IMR-90 (cell line): ENCODE measurements around the gene LRP6. TPM values are rescaled to one million over a fixed set of nuclear protein-coding genes. Genes with fewer than 3 reads are reported as not detected.

Experiments
- ATAC-seq: fragments of 200-7000 bp; cut with Tn5 transposase; 2 replicates; pipeline ENCODE4 v1.9.1; 2020; ENCODE audit warnings: low read depth, mild to moderate bottlenecking, moderate library complexity
- BruUV-seq: library from RNA; stranded (reverse); fragments of 400-500 nt; replicated peaks from 2 replicates; lab custom pipeline; 2021; lab: Mats Ljungman, UMichigan
- CTCF ChIA-PET: fragments of 300-600 bp; formaldehyde crosslinking; extraction: SDS; loops from one replicate; lab custom pipeline; 2021; ENCODE audit warnings: antibody characterized with exemption; lab: Yijun Ruan, JAX
- POLR2A ChIA-PET: fragments of 300-600 bp; sonication (Branson Sonifier 250); formaldehyde crosslinking; loops from one replicate; lab custom pipeline; 2022; ENCODE audit warnings: antibody characterized with exemption; ENCODE audit not compliant: unreplicated experiment; lab: Charles Lee
- DNase-seq: peaks from one replicate; pipeline ENCODE4 v3.0.0; 2013
- H2AFZ ChIP-seq: replicated peaks from 2 replicates; pipeline ENCODE3; 2013; ENCODE audit warnings: low read length, mild to moderate bottlenecking; ENCODE audit not compliant: poor library complexity
- H2AK5ac ChIP-seq: 2 replicates; pipeline ENCODE4 v1.6.1; 2013; ENCODE audit warnings: low read depth, low read length, inconsistent platforms
- H2AK9ac ChIP-seq: replicated peaks from 2 replicates; pipeline ENCODE3; 2013; ENCODE audit warnings: mild to moderate bottlenecking, low read depth, low read length, moderate library complexity; ENCODE audit not compliant: poor library complexity
- H2BK120ac ChIP-seq: 2 replicates; pipeline ENCODE4 v1.6.1; 2013; ENCODE audit warnings: low read depth, low read length, inconsistent platforms
- H2BK15ac ChIP-seq: 3 replicates; pipeline ENCODE4 v1.6.1; 2013; ENCODE audit warnings: low read depth, low read length, inconsistent platforms
- H2BK20ac ChIP-seq: 2 replicates; pipeline ENCODE4 v1.6.1; 2013; ENCODE audit warnings: low read depth, mild to moderate bottlenecking, inconsistent platforms, low read length, moderate library complexity
- H2BK5ac ChIP-seq: 2 replicates; pipeline ENCODE4 v1.6.1; 2013; ENCODE audit warnings: mild to moderate bottlenecking, low read depth, low read length, inconsistent platforms; ENCODE audit not compliant: poor library complexity, severe bottlenecking
- H3K14ac ChIP-seq: replicated peaks from 2 replicates; pipeline ENCODE4 v1.6.1; 2013; ENCODE audit warnings: low read depth, low read length, inconsistent platforms
- H3K18ac ChIP-seq: 2 replicates; pipeline ENCODE4 v1.6.1; 2013; ENCODE audit warnings: low read depth, low read length, control low read depth
- H3K23ac ChIP-seq: 2 replicates; pipeline ENCODE4 v1.6.1; 2013; ENCODE audit warnings: low read depth, low read length, inconsistent platforms
- H3K27ac ChIP-seq: 2 replicates; pipeline ENCODE4 v1.5.1; 2013; ENCODE audit warnings: mild to moderate bottlenecking, control low read depth, low read length; ENCODE audit not compliant: insufficient read depth
- H3K27me3 ChIP-seq: 2 replicates; pipeline ENCODE4 v1.6.1; 2013; ENCODE audit warnings: low read length; ENCODE audit not compliant: control insufficient read depth, insufficient read depth
- H3K36me3 ChIP-seq: 2 replicates; pipeline ENCODE4 v1.6.1; 2013; ENCODE audit warnings: low read length, mixed read lengths; ENCODE audit not compliant: control insufficient read depth, insufficient read depth
- H3K4ac ChIP-seq: 2 replicates; pipeline ENCODE4 v1.6.1; 2013; ENCODE audit warnings: low read depth, low read length, inconsistent platforms
- H3K4me1 ChIP-seq: 2 replicates; pipeline ENCODE4 v1.6.1; 2013; ENCODE audit warnings: low read length, mixed read lengths; ENCODE audit not compliant: control insufficient read depth, insufficient read depth
- H3K4me2 ChIP-seq: 2 replicates; pipeline ENCODE4 v1.6.1; 2013; ENCODE audit warnings: low read depth, mild to moderate bottlenecking, control low read depth, low read length, moderate library complexity
- H3K4me3 ChIP-seq: 2 replicates; pipeline ENCODE4 v1.5.1; 2013; ENCODE audit warnings: low read depth, mild to moderate bottlenecking, control low read depth, low read length, moderate library complexity; ENCODE audit not compliant: insufficient read depth
- H3K56ac ChIP-seq: 2 replicates; pipeline ENCODE4 v1.6.1; 2013; ENCODE audit warnings: low read length, inconsistent platforms; ENCODE audit not compliant: insufficient read depth; ENCODE audit errors: extremely low read depth
- H3K79me1 ChIP-seq, 2 experiments: 2 replicates each; pipeline ENCODE4 v1.6.1; 2013; ENCODE audit warnings: low read length in 2 of 2, inconsistent platforms in 1 of 2, low read depth in 1 of 2
- H3K9ac ChIP-seq: 2 replicates; pipeline ENCODE4 v1.6.1; 2013; ENCODE audit warnings: low read depth, low read length, control low read depth
- H3K9me1 ChIP-seq: 2 replicates; pipeline ENCODE4 v1.6.1; 2013; ENCODE audit warnings: low read length, inconsistent platforms; ENCODE audit not compliant: insufficient read depth
- H3K9me3 ChIP-seq: 2 replicates; pipeline ENCODE4 v1.6.1; 2013; ENCODE audit warnings: low read length; ENCODE audit not compliant: control insufficient read depth, insufficient read depth
- H4K20me1 ChIP-seq: 2 replicates; pipeline ENCODE4 v1.6.1; 2013; ENCODE audit warnings: low read length, inconsistent platforms; ENCODE audit not compliant: insufficient read depth
- H4K5ac ChIP-seq: 2 replicates; pipeline ENCODE4 v1.6.1; 2013; ENCODE audit warnings: mild to moderate bottlenecking, low read depth, low read length, control low read depth
- H4K8ac ChIP-seq, 2 experiments: 2 replicates each; pipeline ENCODE4 v1.6.1; 2013; ENCODE audit warnings: low read depth in 2 of 2, low read length in 2 of 2, control low read depth in 1 of 2, inconsistent platforms in 1 of 2
- H4K91ac ChIP-seq: 2 replicates; pipeline ENCODE4 v1.6.1; 2013; ENCODE audit warnings: low read depth, low read length, inconsistent platforms; ENCODE audit not compliant: insufficient read depth
- BHLHE40 ChIP-seq: fragments of 150-350 bp; IDR thresholded peaks from 2 replicates; pipeline ENCODE4 v1.6.1; 2016; ENCODE audit warnings: mild to moderate bottlenecking, low read depth, low read length
- CEBPB ChIP-seq: IDR thresholded peaks from 2 replicates; pipeline ENCODE4 v1.6.1; 2012; ENCODE audit warnings: low read depth, low read length, improper control_type of control experiment
- CHD1 ChIP-seq: IDR thresholded peaks from 2 replicates; pipeline ENCODE4 v1.6.1; 2012; ENCODE audit warnings: low read depth, low read length, improper control_type of control experiment
- MAFK ChIP-seq: IDR thresholded peaks from 2 replicates; pipeline ENCODE4 v1.6.1; 2012; ENCODE audit warnings: low read depth, low read length, improper control_type of control experiment
- MAZ ChIP-seq: IDR thresholded peaks from 2 replicates; pipeline ENCODE4 v1.6.1; 2012; ENCODE audit warnings: low read depth, mild to moderate bottlenecking, low read length, improper control_type of control experiment, moderate library complexity, borderline replicate concordance
- MXI1 ChIP-seq: IDR thresholded peaks from 2 replicates; pipeline ENCODE4 v1.6.1; 2012; ENCODE audit warnings: low read depth, mild to moderate bottlenecking, low read length, moderate library complexity, borderline replicate concordance
- NFE2L2 ChIP-seq: fragments of 150-350 bp; IDR thresholded peaks from 2 replicates; pipeline ENCODE4 v1.6.1; 2016; ENCODE audit warnings: low read depth, mild to moderate bottlenecking, low read length
- RCOR1 ChIP-seq: IDR thresholded peaks from 2 replicates; pipeline ENCODE4 v1.6.1; 2012; ENCODE audit warnings: mild to moderate bottlenecking, low read length, improper control_type of control experiment; ENCODE audit not compliant: insufficient replicate concordance
- SMC3 ChIP-seq: fragments of 150-350 bp; IDR thresholded peaks from 2 replicates; pipeline ENCODE4 v1.6.1; 2016; ENCODE audit warnings: low read depth, mild to moderate bottlenecking, antibody characterized with exemption, low read length, moderate library complexity
- WGBS, 2 experiments: methylation state at CpG; one replicate each; pipeline versions ENCODE4 v1.1.5 to v1.1.7; 2013; ENCODE audit warnings: missing lambda C conversion rate in 2 of 2; ENCODE audit not compliant: insufficient read length in 1 of 2; ENCODE audit errors: extremely low coverage in 2 of 2; 5-methylcytosine and 5-hydroxymethylcytosine counted together
- dilution Hi-C: fragments of 300-500 bp; cut with HindIII; formaldehyde crosslinking; loops from one replicate; pipeline ENCODE4 v1.14.3; 2018; ENCODE audit warnings: low sequenced_read_pairs; ENCODE audit not compliant: unreplicated experiment
- in situ Hi-C: fragments of 300-500 bp; cut with MboI; formaldehyde crosslinking; loops from 3 replicates; pipeline ENCODE4 v1.14.3; 2019; ENCODE audit warnings: low sequenced_read_pairs, inconsistent platforms, mixed read lengths
- intact Hi-C: fragments of 100-400 bp; cut with micrococcal nuclease; formaldehyde crosslinking; loops from 2 replicates; pipeline ENCODE4 v1.10.0; 2022
- polyA plus RNA-seq, 3 experiments: library from polyadenylated mRNA; depleted of rRNA; stranded (reverse); fragments of >200 nt; gene quantifications; 2 replicates each; pipeline ENCODE4 v1.2.3, GENCODE V29; 2012; ENCODE audit warnings: low replicate concordance in 1 of 3
- total RNA-seq: library from RNA; depleted of rRNA; stranded (reverse); fragments of >200 nt; gene quantifications from 2 replicates; pipeline ENCODE4 v1.2.3, GENCODE V29; 2012
- TF ChIP-seq, protein P1 (sequence below): fragments of 150-350 bp; IDR thresholded peaks from 2 replicates; pipeline ENCODE4 v1.6.1; 2016; ENCODE audit warnings: low read depth, mild to moderate bottlenecking, low read length, moderate library complexity, borderline replicate concordance
- TF ChIP-seq, protein P2 (sequence below): fragments of 150-350 bp; IDR thresholded peaks from 2 replicates; pipeline ENCODE4 v1.6.1; 2017; ENCODE audit warnings: mild to moderate bottlenecking, antibody characterized with exemption, low read length, low read depth

Gene LRP6
- total and polyA plus RNA-seq, 2 of the 4 experiments (the other 2 are of a cell fraction), result 14.2 to 32.1 TPM

DNA sequence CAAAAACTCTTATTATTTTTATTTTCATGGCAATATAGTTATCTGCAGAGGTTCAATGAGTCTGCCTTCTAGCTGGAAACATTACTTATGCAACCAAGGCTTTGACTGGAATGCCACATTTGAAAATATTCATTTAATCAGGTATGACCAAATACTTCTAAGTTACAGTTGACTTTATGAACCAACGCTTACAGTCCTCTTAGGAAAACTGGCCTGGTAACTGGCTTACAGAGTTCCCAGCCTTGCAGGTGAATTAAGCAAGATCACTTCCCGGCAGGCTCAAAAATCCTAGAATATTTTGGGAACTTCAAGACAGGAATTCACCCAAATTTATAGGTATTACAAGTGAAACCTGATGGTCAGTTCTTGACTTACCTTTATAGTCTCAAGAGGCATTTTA, 12.3 kb downstream of the LRP6 start:
- H2AK9ac ChIP-seq, result no peak overlapping the region
- no peak overlapping the region for H4K8ac ChIP-seq
- peaks cover 19 to 77% of the 10 kb centered on the region in 2 experiments; a peak in 3 of 4 replicates for H3K79me1 ChIP-seq
- H3K4me3 ChIP-seq, result no peak overlapping the region
- H3K9ac ChIP-seq, result no peak overlapping the region
- H3K4ac ChIP-seq, result no peak overlapping the region
- no peak overlapping the region for H2BK20ac ChIP-seq
- no peaks in the 10 kb centered on the region for H3K27me3 ChIP-seq
- ChIA-PET POLR2A (no interaction called here), CTCF (no interaction called here)
- H2AK5ac ChIP-seq, result no peak overlapping the region
- H2AFZ ChIP-seq, result no peak overlapping the region
- H3K27ac ChIP-seq, result no peak overlapping the region
- H3K4me1 ChIP-seq, result peaks cover 9% of the 10 kb centered on the region
- dilution Hi-C loops (no loop called here), intact Hi-C loops (no loop called here), in situ Hi-C loops (no loop called here)
- H3K36me3 ChIP-seq, result no peaks in the 10 kb centered on the region
- no peak overlapping the region for H4K5ac ChIP-seq
- H3K9me3 ChIP-seq, result no peaks in the 10 kb centered on the region
- peaks cover 7% of the 10 kb centered on the region for H3K9me1 ChIP-seq
- DNase-seq, result no peak
- TF ChIP-seq MAZ, result no peak
- TF ChIP-seq NFE2L2, result no peak
- TF ChIP-seq BHLHE40, result no peak
- no peak for TF ChIP-seq MAFK
- TF ChIP-seq CEBPB, result no peak
- TF ChIP-seq, protein P1, sequence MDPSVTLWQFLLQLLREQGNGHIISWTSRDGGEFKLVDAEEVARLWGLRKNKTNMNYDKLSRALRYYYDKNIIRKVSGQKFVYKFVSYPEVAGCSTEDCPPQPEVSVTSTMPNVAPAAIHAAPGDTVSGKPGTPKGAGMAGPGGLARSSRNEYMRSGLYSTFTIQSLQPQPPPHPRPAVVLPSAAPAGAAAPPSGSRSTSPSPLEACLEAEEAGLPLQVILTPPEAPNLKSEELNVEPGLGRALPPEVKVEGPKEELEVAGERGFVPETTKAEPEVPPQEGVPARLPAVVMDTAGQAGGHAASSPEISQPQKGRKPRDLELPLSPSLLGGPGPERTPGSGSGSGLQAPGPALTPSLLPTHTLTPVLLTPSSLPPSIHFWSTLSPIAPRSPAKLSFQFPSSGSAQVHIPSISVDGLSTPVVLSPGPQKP, result no peak
- TF ChIP-seq, protein P2, sequence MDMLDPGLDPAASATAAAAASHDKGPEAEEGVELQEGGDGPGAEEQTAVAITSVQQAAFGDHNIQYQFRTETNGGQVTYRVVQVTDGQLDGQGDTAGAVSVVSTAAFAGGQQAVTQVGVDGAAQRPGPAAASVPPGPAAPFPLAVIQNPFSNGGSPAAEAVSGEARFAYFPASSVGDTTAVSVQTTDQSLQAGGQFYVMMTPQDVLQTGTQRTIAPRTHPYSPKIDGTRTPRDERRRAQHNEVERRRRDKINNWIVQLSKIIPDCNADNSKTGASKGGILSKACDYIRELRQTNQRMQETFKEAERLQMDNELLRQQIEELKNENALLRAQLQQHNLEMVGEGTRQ, result no peak
- TF ChIP-seq MXI1, result no peak
- no peak for TF ChIP-seq SMC3
- no peak for TF ChIP-seq CHD1
- no peak for TF ChIP-seq RCOR1
- H3K23ac ChIP-seq, result no peak overlapping the region
- BruUV-seq, result no TSS peak
- H3K14ac ChIP-seq, result no peak overlapping the region
- no peak overlapping the region for H3K4me2 ChIP-seq
- H4K20me1 ChIP-seq, result peaks cover 39% of the 10 kb centered on the region
- no peak overlapping the region for H3K56ac ChIP-seq
- no peak overlapping the region for H2BK5ac ChIP-seq
- H4K91ac ChIP-seq, result no peak overlapping the region
- WGBS, 2 experiments, result 100% methylated on average over 1 of the region's 2 CpGs; no CpG with 5 or more reads in 1 of the 2 experiments
- no peak overlapping the region for H2BK15ac ChIP-seq
- H3K18ac ChIP-seq, result no peak overlapping the region
- no peak overlapping the region for H2BK120ac ChIP-seq
- no peak for ATAC-seq
